RKO (cell line): ENCODE results near the gene SEPTIN2.
"Not testable (repeated sequence)": the region's sequence is repeated elsewhere in the genome, so short reads cannot be mapped to it uniquely, and the experiment has no call there.

Experiments
- DNase-seq: peaks from one replicate; pipeline ENCODE4 v3.0.0-alpha.2; 2016; ENCODE audit warnings: low spot score

The SEPTIN2 gene

DNA sequence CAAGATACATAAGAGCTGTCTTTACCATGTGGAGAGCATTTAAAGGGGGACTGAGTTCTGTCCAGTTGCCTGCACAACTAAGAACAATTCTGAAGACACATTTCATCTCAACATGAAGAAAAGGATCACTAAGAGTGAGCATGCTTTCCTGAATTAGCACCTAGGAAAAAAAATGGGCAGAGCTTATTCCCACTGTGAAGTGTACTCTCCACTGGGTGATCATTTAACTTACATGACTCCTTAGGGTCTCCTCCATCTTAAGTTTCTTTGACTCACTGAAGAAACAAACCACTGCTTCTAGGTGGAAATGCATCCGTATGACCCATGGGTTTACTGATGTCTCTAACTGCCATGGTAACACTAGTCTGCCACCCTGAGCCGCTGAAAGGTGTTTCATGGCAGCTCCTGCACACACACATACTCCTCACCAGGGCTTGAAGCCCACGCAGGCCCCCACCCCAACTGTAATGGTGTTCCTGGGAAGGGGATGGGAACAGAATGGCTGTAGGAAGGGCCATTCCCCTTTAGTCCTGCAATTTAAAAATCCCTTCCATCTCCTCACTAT lies 27.3 kb upstream of the SEPTIN2 start:
- no peak for DNase-seq

DNA sequence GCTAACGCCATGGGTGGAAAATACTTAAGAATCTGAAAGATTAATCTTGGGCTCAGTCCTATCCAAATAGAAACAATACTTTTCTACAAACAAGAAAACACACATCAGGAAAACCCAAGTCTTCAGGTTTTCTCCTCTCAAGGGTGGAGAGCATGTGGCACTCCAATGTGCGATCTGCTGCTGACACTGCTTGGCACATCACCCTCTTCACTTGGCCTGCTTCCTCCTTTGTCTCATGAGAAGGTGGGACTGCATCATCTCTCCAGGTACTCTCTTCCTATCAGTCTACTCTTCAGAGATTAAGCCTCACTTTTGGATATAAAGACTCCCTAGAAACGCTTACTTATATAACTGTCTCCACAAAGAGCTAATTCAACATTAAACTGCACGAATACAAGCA lies 26.7 kb upstream of the SEPTIN2 start:
- DNase-seq = no peak

DNA sequence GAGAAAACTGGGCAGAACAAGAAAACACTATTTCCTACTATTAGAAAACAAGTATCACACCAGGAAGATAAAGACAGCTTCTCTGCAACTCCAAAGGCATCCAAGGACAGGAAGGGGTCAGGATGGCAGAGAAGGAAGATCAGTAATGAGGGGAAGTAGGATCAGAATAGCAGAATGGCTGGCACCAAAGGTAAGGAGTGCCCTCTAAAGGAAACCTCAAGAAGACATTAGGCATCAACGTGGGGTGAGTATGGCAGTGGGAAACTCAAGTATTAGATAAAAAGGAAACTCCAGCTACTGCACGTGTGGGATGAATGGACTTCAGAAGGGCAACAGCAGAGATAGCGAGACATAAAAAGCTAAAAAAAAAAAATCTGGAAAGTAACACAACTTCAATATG lies 26.1 kb upstream of the SEPTIN2 start:
- no peak for DNase-seq

DNA sequence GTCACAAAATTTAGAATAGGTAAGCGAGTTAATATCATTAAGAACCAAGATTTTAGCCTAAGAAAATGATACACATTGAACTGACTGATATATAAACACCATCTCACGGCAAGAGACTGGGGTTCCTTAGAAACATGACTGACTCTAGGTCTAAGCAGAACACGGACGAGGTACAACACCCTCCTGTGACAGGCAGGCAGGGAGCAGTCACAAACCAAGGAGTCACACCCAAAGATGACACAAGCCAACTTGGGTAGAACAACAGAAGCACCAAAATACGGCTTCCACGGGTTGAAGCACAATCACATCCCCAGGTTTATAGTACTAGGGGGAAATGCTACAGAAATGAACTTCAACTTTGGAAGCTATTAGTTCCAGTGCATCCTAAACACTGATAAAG lies 24.6 kb upstream of the SEPTIN2 start:
- DNase-seq = no peak

DNA sequence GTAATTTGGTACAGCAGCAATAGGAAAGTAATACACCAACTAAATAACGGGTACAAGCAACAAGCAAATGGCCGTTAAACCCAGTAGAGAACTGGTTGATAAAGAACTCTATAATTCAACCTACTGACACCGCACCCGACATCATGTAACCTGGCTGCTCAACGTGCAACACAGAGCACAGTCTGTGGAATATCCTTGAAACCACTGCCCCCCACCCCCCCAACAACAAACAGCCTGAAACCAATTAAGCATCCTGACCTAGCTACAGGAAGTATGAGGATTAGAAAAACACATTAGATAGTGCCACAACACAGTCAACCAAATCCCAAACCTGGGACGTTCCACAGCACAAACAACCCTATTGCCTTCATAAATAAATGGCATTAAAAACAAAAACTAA lies 23.7 kb upstream of the SEPTIN2 start:
- DNase-seq = no peak

DNA sequence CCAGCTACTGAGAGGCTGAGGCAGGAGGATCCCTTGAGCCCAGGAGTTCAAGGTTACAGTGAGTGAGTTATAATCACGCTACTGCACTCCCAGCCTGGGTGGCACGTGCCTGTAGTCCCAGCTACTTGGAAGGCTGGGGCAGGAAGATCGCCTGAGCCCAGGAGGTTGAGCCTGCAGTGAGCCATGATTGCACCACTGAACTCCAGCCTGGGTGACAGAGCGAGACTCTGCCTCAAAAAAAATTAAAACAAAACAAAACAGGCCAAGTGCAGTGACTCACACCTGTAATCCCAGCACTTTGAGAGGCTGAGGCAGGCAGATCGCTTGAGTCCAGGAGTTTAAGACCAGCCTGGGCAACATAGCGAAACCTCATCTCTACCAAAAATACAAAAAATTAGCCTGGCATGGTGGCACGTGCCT lies 22.3 kb upstream of the SEPTIN2 start:
- DNase-seq = not testable (repeated sequence)

DNA sequence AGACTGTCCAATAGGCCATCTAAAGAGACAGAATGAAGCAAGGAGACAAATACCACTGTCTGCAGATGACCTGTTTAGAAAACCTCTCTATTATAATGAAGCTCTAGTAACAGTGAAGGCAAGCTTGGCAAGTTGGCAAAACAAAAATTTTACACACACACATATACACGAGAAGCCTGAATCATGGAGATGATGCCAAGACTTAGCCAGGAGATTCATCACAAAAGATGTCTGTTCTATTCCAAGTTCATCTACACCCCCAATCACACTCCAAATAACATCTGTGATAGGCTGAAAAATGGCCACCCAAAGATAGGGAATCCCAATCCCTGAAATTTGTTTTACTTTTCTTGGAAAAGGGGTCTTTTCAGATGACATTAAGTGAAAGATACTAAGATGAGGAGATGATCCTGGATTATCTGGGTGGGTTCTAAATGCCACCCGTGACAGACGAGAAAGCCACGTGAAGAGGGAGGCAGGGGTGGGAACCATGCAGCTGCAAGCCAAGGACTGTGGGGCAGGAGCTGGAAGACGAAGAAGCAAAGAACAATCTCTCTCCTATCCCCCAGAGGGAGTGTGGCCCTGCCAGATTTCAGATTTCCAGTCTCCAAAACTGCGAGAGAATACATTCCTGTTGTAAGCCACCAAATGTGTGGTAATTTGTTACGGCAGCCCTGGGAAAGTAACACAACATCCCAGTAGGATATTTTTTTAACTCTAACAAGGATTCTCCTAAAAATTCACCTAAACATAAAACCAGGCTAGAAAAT lies 20.2 kb upstream of the SEPTIN2 start:
- DNase-seq = no peak

DNA sequence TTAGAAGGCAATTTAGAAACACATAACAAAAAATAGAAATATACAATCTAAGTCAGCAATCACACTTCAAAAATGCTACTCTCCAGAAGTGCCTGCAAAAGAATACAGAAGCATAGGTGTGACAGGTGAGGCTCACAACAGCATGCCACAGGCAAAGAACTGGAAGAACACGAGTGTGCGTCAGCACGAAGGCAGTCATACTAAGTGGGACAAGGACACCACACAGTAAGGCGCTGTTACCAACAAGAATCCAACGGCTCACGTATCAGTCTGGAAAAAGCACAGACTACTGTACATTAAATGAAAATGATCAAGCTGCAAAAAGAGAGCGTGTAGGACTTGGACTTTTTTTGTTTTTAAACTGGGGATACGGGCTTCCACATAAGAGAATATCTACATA lies 19.0 kb upstream of the SEPTIN2 start:
- no peak for DNase-seq

DNA sequence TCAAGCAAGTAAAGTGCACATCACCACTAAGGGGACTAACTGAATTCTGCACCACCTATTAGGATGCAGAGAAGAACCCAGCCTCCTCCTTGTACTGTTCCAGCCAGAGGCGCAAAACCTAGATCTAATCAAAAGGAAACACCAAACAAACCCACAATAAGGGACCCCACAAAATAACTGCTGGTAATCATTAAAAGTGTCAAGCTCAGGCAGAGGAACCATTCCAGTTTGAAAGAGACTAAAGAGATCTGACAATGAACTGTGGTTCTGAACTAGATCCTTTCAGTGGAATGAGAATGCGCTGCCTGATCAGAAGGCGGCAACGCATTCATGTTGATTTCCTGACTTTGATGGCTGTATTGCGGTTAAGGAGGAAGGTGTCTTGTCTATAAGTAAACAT lies 17.1 kb upstream of the SEPTIN2 start:
- no peak for DNase-seq

DNA sequence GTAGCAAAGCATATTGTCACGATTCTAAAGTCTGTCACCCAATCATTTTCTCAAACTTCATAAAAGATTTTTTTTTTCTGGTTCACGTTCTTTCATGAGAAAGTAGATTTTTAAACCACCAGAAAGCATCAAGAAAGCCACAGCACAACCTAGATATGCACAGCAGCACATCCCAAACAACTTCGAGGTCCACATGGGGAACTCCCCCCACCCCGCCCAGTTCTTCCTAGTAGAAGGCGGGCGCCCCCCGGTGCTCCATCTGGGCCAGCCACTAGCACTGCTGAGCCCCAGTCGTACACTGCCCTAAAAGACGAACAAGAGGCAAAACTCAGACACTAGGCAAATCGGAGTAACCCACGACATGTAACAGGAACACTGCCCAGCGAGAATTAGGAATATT lies 15.7 kb upstream of the SEPTIN2 start:
- DNase-seq = no peak

DNA sequence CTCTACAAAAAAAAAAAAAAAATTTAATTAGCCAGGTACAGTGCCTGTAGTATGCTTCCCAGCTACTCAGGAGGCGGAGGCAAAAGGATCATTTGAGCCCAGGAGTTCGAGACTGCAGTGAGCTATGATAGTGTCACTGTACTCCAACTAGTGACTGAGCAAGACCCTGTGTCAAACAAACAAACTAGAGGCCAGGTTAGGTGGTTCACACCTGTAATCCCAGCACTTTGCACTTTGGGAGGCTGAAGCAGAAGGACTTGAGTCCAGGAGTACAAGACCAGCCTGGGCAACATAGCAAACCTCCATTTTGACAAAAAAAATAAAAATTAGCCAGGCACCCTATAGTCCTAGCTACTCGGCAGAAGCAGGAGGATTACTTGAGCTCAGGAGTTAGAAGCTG lies 13.6 kb upstream of the SEPTIN2 start:
- no peak for DNase-seq

DNA sequence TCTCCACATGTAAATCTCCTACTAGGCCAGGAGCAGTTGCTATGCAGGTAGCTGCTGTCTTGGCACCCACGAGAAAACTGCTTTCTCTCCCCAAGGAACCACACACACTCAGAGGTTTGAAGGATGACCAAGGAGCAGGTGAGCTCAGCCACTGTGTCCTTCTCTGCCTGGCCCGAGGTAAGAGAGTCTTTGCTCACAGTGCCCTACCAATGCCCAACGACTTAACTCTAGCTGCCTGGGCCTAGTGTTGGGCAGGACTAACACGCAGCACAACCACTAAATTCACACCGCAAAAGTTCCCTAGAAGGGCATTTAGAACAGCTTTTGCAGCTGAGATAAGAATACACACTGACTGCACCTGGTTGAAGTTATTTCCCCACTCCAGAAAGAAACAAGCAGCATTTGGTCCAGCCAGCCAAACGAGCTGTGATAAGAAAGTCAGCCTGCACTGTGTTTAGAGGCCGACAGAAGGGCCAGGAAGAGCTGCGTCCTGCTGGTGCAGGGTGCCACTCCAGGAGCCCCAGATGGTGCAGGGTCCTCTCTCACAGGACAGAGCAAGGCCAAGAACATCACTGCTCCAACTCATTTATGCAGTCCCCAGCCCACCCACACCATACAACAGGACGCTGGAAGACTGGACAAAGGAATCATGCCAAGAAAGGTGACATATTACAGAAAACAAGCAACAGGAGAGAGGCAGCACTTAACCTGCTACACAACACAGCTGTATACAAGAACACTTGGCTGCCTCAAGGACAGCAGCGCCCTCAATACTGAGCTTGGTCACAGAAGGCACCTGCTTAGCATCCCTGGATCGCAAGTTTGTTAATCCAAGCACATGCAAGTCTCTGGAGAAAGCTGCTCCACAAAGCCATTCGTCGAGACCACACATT lies 12.7 kb upstream of the SEPTIN2 start:
- DNase-seq = no peak

DNA sequence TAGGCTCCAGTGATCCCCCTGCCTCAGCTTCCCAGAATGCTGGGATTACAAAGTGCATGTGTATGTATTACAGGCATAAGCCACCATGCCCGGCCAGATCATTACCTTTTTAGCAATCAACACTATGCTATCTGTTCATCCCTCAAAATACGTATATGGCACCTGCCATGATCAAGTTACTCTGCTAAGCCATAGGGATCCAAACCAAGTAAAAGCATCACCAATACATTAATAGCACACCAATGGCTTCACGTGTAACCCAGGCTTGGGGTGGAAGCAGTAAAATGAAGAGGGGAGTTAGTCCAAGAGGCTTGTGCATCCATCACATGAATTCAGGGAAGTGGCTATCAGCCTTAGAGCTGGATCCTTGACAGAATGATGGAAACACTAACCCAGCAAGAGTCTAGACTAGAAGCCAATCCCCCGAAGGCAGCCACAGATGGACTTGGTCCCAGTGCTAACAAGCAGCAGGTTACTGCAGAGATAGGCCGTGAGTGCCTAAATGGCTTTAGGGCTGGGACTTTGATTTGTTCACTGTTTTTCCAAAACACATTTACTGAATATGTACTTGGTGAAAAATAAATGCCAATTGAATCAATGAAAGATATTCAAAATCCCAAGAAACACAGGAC lies 11.6 kb upstream of the SEPTIN2 start:
- no peak for DNase-seq

DNA sequence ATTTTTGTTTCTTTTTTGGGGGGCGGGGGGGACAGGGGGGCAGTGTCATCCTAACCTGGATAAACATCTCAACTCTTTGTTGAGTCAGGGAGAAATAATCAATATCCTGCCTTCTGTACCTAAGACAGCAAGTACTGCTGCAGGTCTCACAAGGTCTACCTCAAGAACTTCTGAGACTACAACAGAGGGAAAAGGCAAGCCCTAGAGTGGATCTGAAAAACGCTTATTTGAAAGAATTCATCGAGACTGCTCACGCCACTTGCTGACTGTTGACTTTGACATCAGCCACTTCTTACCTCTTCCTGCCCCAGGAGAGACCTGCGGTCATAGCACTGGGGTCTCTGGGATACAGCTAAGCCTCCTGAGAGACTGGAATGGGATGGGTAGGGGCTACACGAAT lies 8.7 kb upstream of the SEPTIN2 start:
- no peak for DNase-seq

DNA sequence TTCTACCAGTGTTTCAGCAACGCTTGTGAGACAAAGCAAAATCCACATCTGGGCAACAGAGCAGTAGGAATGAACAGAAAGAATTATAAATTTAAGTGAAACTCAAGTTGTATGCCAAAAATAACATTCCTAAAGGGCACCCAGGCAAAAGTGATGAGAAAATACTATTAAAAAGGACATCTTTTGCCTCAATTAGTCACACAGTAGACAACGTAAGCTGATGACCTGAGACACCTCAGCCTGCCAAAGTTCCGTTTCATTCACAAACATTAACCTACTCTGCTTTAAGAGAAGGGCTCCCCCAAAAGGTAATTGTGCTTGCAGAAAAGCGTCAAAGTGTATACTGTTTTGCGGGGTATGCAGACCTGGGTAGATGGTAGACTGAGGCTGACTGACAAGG lies 7.5 kb upstream of the SEPTIN2 start:
- DNase-seq = no peak

DNA sequence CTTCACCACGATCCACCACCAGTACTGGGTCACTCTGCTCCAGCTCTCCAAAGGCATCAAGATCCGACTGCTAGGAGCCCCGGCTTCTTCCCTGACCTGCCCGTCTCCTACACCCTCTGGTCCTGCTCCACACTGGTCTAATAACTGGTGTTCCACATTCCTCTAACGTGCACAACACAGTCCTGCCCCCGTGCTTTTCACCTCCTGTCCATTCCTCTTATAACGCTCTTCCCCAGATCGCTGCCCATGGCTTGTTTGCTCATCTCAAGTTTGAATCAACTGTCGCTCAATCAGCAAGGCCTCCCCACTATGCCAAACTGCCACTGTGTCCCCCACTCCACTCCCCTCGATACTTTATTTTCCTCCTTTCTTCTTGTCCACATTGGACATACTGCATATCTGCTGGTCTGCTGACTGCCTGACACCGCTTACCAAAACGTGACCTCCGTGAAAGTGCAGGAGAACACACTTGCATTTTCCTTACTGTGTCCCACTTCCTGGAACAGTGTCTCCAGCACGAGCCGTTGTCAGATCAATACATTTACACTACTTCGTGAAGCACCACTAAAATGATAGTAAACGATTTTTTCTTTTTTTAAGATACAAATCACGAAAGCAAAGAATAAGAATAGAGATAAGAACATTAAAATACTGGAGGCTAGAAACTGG lies 6.8 kb upstream of the SEPTIN2 start:
- no peak for DNase-seq

DNA sequence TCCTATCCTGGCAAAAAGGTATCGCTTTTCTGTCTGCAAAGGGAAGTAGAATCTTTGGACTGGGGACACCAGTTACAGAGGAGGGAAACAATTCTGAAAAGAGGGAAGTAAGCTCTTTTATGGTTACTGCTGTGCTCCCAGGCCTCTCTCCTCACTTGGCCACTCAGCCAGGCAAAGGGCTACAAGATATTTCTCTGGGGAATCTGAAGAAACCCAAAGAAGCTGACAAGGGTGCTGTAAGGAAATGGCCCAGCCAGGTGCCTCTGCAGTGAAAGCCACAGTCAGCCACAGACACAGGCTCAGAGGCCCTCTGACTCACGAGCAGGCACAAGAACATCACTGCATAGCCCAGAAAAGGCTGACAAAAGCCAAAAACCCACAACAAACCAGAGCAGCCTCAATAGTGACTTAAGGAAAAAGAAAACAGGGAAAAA lies 6.0 kb upstream of the SEPTIN2 start:
- DNase-seq = no peak

DNA sequence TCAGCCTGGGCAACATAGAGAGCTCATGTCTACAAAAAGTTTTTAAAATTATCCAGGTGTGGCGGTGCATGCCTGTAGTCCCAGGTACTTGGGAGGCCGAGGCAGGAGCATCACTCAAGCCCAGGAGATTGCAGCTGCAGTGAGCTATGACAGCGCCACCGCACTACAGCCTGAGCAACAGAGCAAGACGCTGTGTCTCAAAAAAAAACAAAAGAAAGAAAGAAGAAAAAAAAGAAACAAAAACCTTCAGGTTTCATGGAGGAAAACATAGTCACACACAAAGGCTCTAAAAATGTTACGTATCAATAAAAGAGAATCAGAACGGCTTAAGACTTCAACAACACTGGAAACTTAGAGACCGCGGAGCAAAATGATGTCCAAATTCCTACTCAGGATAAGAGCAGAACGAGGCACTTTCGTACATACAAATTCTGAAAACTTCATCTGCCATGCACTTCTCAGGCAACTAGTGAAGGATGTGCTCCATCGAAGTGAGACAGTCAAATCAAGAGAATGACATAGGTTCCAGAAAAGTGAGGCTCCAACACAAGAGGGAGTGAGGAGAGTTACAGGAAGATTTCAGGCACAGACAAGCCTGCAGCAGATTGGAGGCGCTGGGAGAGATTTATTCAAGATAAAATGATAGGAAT lies 4.7 kb upstream of the SEPTIN2 start:
- peak; percentile 17 for DNase-seq

DNA sequence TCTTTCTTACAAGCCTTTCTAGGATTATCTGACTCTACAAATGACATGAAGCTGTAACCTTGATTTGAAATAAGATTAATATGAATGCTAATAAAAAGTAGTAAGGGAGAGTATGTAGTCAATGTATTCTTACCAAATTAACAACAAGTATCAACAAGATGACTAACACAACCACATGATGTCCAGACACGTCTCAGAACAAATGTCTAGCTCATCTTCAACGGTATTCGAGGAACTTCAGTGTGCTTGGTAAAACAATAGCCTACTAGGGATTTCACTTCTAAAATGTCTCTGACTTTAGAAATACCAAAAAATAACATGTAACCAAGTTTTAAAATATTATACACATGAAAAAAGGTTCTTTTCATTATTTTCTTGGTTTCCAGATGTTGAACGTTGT lies 3.6 kb upstream of the SEPTIN2 start:
- no peak for DNase-seq

DNA sequence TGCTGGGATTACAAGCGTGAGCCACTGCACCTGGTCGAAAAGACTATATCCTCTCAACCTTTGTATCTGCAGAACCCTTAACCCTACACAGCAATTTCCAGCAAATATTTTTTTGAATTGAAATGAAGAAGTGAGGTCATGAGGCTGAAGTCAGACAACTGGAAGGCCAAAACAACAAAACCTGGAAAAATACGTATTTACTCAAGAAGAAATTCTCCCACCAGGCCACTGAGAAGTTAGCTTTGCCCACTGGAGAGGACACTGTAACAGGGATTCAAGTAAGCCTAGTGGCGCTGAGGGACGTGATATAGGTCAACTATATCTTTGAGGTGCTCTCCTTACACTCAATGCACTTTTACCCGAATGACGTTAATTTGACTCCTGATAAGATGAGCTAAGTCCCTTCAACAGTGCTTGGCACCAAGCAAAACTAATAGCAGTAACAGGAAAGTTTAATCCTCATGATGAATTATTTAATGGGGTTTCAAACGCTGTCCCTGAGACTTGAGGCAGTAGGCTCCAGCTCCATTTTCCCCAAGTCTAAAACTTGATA lies 2.1 kb upstream of the SEPTIN2 start:
- DNase-seq = no peak
